ENCODE results near the gene KRTCAP2. TPM values are rescaled to one million over a fixed set of nuclear protein-coding genes. Genes with fewer than 3 reads are reported as not detected.

The KRTCAP2 gene
- total RNA-seq, 4 donors from 2014 or later: 70.8 to 122 (median 73.8) TPM

DNA sequence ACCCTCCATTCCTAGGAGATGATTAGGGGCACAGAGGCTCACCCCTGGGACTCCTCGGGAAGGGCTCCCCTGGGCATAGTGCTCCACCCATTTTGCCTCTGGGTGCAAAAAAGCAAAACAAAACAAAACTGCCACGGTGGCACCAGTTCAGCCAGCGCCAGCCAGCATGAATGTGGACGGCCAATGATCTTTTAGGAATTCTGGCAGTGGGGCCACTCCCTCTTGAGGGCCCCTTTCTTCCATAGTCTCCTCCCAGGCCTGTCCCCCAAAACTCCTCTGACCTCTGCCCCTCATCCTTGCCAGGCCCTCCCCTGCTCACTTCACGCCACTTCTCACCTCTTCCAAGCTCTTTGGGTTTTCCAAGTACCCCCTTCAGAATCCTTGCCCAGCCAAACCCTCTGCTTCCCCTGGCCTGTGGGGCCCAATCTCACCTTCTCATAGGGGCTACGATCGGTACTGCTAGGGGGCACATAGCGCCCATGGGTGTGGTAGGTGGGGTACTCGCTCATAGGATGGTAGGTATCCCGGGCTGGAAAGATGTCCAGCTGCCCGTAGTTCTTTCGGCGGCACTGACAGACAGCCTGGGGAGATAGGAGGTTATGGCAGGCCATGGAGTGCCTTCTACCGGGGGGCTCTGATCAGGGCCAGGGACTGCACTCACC, 13.8 kb upstream of the KRTCAP2 start:
- TF ChIP-seq CTCF (IDR thresholded peaks at IDR 0.05) (no peak), POLR2A (IDR thresholded peaks at IDR 0.05) (no peak)
- Histone ChIP-seq H3K4me3 (peak overlapping the region in 1 of 4 donors; percentile 9), H3K36me3 (no peaks in the 10 kb centered on the region), H3K4me1 (peaks cover under 1 to 38% (median 14%) of the 10 kb centered on the region in 3 donors), H3K9me3 (no peaks in the 10 kb centered on the region), H3K27ac (peak overlapping the region in 2 of 4 donors; percentile 32 to 73), H3K27me3 (no peaks in the 10 kb centered on the region)
- DNase-seq: no peak
- WGBS, 2 donors: 38 to 56% methylated on average over 4 to 7 of the region's 14 CpGs
- intact Hi-C loops (cut with DNase I): no loop called here

- no peaks in the 10 kb centered on the region for H3K9me3 ChIP-seq
- H3K27ac ChIP-seq: peak overlapping the region in 2 of 4 donors; percentile 32 to 73
- H3K4me1 ChIP-seq: peaks cover 0 to 37% (median 14%) of the 10 kb centered on the region in 3 donors
- TF ChIP-seq CTCF (IDR thresholded peaks at IDR 0.05): no peak
- no peak for TF ChIP-seq POLR2A (IDR thresholded peaks at IDR 0.05)
- H3K36me3 ChIP-seq: no peaks in the 10 kb centered on the region
- 7 to 68% methylated on average over 3 to 4 of the region's 8 CpGs for WGBS, 2 donors
- no peak for DNase-seq
- peak overlapping the region in 1 of 4 donors; percentile 9 for H3K4me3 ChIP-seq
- H3K27me3 ChIP-seq: no peaks in the 10 kb centered on the region
- intact Hi-C loops (cut with DNase I): no loop called here
These were observed 13.1 kb upstream of the KRTCAP2 start for GRCh38 chr1:155186067-155186793.

- Histone ChIP-seq H3K27me3 (no peaks in the 10 kb centered on the region), H3K4me3 (no peak overlapping the region), H3K4me1 (peaks cover 0 to 42% (median 14%) of the 10 kb centered on the region in 3 donors), H3K9me3 (no peaks in the 10 kb centered on the region), H3K27ac (peak overlapping the region in 2 of 4 donors; percentile 64 to 73), H3K36me3 (no peaks in the 10 kb centered on the region)
- no peak for TF ChIP-seq POLR2A (IDR thresholded peaks at IDR 0.05)
- no peak for TF ChIP-seq CTCF (IDR thresholded peaks at IDR 0.05)
- intact Hi-C loops (cut with DNase I): no loop called here
- DNase-seq: no peak
- 51 to 92% methylated on average over 2 to 4 of the region's 6 CpGs for WGBS, 2 donors
These were observed 12.6 kb upstream of the KRTCAP2 start for GRCh38 chr1:155185783-155186066.

DNA sequence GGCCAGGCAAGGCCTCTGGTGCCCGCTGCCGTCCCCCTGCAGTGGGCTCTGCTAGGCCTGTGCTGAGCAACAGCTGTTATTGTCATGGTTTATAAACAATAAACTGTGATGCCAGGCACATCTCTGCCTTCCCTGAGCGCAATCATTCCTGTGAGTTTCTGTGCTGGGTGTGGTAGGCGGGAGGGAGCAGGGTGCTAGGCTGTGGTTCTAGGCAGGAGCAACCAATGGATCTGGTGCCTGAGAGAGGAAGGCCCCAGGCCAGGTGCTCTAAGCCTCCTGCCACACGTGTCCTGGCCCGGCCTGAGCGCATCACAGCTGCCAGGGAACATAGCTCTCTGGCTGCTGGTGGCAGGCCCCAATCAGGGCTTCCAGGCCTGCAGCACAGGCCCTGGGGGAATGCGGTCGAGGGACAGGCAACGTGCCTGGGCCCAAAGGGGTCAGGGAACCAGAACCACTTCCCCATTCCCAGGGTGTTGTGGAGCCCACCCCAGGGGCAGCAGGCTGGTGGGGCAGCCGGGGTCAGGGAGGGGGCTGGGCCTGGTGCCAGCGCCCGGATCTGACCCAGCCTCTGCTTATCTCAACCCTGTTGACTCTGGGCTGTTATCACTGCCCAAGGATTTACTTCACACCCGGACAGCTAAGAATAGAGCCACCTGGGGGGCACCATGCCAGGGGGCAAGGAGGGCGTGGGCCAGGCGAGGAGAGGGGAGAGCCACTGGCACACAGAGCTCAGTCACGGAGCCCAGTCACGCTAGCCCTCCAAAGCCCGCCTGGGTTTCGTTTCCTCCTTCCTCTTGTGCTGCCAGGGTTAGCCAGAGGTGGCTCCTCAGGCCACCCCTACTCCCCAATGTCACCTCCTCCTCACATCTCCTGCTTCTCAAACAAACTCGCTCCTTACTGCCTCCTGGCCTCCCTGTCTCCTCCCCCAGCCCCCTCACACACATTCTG, 12.0 kb upstream of the KRTCAP2 start:
- DNase-seq: no peak
- H3K27ac ChIP-seq: peak overlapping the region in 3 of 4 donors; percentile 17 to 73 (median 64)
- WGBS, 2 donors: 51 to 64% methylated on average over 7 to 8 of the region's 21 CpGs

More for the DNA sequence above, 12.0 kb upstream of the KRTCAP2 start:
- intact Hi-C loops (cut with DNase I): no loop called here
- Histone ChIP-seq H3K27me3 (no peaks in the 10 kb centered on the region), H3K4me1 (peaks cover 0 to 43% (median 14%) of the 10 kb centered on the region in 3 donors), H3K36me3 (no peaks in the 10 kb centered on the region), H3K9me3 (no peaks in the 10 kb centered on the region), H3K4me3 (no peak overlapping the region)
- TF ChIP-seq POLR2A (IDR thresholded peaks at IDR 0.05) (no peak), CTCF (IDR thresholded peaks at IDR 0.05) (no peak)

All from esophagus squamous epithelium (tissue), 5 donors.